ENCODE measurements around the gene RAB14.

DNA sequence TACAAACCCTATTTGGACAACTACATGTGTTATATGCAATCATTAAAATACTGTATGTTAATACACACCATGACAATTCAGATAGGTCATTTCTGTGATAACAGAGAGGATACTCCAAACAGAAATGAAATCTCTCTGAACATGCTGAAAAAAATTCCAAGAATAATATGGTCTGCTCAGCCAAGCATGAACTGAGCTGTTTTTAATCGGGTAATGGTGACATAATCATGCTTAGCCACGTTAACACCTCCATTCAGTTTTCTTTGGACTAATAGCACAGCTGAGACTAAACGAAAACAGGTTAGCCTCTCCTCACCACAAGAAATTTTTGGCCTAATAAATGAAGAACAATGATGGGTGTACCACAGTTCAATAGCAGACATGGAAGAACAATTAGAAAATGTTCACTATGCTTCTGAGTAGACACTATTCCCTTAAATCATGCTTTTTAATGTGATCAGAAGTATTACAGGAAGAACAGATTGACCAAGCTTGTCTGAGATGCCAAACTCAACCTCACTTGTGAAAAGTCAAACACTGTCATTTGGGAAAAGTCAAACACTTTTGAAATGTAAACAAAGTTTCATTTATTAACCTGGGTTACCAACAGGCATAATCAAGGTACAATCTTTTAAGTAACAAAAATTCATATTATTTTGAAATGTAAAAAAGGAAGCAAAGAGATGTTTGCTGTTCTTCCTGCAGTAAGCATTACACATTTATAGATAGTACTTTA lies 19.4 kb downstream of the RAB14 start:
- TF ChIP-seq YY1 (IDR thresholded peaks at IDR 0.05; ENCODE audit: insufficient read depth, insufficient read length): no peak
- TF ChIP-seq SUZ12 (IDR thresholded peaks at IDR 0.05; ENCODE audit: extremely low read depth, insufficient read depth, insufficient read length): no peak
- no peak for TF ChIP-seq ZNF274 (IDR thresholded peaks at IDR 0.05; ENCODE audit: low read depth, low read length)

Measured in NT2/D1 (cell line).